Measurements from ENCODE around the gene CHST11.

The CHST11 gene

GRCh38 chr12:104482748-104483147 is 26.0 kb downstream of the CHST11 start:
- DNase-seq: no peak

DNA sequence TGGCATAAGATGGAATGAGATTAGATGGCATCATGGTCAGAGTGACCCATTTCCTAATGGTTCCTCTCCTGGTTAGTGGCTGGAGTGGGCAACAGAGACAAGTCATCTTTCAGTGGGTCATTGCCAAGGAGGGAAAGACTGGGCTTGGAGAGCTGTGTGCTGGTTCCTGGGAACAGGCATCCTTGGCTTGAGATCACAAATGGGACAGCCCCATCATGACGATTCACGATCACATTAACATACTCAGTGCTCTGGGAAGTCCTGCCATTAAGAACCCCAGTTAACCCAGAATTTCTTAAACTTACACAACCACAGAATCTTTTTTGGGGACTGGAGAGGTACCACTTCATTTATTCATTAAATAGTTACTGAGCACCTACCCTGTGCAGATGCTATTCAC is 27.3 kb downstream of the CHST11 start:
- DNase-seq: peak in 1 of 3 donors; percentile 51

DNA sequence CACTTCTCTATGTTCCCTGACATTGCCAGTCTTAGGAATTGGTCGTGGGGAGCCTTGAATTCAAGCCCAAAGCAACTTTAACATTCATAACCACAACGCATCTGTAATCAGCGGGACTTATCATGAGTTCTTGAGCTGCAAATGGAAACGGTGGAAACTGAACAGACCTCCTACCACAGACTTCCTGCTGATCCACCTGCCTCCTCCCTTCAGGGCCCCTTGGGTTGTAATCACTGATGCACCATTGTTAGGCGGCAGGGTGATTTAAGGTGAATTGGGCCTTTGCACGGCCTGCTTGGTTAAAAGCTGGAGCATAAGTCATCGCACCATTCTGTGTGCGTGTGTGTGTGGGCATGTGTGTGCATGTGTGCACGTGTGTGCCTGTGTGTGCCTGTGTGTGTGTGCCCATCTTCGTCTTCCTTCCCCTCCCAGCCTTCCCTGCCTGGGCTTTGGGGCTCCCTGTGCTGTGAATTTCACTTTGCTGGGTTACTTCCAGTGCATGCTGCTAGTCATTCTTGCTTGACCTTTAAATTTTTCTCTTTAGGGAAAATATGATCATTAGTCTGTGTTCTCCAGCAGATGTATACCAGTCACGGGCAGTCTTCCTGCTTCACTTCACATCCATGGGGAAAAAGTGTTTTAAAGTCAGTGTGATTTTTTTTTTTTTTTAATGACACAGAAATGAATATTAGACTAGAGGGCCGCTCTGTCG is 29.1 kb downstream of the CHST11 start:
- DNase-seq: no peak

- DNase-seq: no peak
Measured at GRCh38 chr12:104486363-104486750, 29.6 kb downstream of the CHST11 start.

DNA sequence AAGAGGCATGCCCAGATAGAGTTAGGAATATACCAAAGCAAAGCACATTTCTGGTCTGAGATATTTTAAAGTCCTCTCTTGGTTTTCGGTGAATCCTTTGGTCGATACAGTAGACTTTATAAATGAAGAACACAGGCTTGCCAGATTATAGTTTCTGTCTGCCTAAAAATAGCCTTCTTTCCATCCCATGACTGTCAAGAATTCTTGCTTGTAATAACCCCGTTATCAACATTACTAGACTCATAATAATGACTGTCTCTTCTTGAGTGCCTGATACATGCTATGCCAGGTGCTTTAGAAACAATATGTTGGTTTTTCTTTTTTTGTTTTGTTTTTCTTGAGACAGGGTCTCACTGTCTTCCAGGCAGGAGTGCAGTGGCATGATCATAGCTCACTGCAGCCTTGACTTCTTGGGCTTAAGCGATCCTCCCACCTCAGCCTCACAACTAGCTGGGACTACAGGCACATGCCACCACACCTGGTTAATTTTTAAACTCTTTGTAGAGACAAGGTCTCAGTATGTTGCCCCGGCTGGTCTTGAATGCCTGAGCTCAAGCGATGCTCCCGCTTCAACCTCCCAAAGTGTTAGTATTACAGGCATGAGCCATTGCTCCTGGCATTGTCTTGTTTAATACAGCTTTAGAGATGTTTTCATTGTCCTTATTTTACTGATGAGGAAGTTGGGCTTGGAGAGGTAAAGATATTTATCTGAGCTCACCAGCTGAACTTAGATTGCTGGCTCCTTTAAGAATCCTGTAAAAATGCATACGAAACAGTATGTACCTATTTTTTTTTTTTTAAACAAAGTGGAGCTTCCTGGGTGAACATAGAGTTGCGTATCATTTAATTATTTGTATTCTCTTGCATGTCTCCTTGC is 30.4 kb downstream of the CHST11 start:
- no peak for DNase-seq

GRCh38 chr12:104488374-104488773 is 31.6 kb downstream of the CHST11 start:
- no peak for DNase-seq

DNA sequence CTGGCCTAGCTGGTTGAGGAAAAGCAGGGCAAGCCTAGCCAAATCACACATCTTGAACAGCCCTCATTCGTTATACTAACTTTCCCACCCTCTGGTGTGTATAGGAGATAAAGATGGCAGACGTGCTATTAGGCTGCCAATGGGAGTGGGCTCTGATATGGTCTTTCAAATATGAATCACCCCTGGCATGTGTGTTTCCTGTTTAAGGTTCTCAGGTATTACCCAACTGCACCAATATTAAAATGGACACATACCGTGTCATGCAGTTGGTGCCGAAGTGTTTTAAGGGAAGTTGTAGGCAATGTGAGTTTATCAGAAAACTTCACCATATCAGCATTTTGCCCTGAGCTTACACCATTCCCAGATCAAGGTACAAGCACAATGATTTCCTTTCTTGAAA is 33.4 kb downstream of the CHST11 start:
- DNase-seq: peak in 1 of 3 donors; percentile 30

DNA sequence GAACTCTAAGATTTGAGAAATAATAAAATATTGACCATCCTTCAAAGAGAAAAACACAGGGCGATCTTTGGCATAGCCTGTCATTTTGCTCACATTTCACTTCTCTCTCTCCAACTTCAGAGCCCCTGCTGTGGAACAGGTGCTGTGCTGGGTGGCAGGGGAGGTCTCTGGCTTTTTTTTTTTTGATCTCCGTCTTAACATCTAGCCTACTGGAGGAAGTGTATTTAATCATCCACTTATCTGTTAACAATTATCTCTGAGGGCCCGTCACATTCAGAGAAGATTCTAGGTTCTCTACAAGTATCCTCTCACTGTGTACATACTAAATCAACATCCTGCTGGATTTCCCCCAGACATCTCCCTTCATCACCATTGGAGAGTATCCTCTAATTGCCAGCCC is 34.1 kb downstream of the CHST11 start:
- DNase-seq: no peak

DNA sequence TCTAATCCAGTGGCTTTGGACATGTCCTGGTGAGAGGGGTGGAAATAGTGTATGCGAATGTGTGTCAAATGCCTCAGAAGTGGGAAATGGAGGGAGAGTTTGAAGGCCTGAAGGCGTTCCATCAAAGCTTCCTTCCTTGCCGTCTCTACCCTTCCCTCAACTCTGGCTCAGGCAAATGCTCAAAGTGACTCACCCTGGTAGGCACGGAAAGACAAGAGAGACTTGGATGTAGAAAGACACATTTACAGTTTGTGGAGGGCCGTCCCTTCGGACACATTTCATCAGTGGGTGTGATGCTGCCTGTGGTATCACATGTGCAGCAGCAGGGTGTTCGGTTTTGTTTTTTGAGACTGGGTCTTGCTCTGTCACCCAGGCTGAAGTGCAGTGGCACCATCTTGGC is 36.7 kb downstream of the CHST11 start:
- DNase-seq: peak; percentile 40 to 47 (median 47)

DNA sequence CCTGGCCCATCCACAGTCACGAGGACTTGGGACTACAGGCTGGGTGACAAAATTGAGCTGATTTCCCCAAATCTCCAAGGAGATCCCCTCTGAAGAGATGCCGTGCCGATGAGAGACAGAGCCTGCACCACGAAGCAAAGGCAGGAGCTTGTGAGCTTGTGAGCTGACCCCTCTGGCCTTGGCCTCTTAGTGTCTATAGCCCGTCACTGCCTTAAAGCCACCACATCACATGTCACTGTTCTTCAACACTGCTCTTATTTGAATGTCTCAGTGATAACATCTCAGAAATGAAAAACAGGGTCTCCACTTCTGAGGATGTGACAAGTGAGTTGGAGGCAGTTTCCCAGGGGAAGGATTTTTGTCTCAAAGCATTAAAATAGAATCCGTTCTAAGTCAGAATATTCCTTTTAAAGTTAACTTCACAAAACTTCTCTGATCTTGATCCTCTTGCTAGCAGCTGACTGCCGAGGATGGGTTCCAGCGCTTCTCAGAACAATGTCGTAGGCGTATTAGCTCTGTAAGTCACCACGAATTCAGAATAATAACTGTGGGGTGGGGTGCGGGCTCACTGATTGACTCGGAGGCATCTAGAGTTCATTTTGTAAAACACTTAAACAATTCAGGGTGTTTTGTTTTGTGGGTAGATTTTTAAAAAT is 37.5 kb downstream of the CHST11 start:
- DNase-seq: peak in 2 of 3 donors; percentile 37 to 45

- DNase-seq: peak; percentile 59 to 85 (median 66)
Measured at GRCh38 chr12:104494793-104495158, 38.0 kb downstream of the CHST11 start.

DNA sequence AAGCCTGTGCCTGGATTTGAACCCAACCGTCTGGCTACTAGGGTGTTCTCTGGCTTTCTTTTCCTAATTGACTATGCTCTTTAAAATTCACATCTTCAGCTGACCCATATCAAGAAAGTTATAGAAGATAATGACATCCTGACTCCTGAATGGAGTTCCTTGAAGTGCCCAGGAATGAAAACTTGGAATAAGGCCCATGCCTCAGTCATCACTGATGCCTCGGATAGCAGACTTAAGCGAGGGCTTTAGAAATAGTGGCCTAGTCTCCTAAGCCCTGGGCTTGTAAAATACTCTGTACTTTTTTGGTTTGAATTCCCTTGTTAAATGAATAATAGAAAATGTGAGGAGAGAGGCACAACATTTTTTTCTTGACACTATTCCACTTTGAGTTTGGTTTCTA is 39.0 kb downstream of the CHST11 start:
- DNase-seq: no peak

DNA sequence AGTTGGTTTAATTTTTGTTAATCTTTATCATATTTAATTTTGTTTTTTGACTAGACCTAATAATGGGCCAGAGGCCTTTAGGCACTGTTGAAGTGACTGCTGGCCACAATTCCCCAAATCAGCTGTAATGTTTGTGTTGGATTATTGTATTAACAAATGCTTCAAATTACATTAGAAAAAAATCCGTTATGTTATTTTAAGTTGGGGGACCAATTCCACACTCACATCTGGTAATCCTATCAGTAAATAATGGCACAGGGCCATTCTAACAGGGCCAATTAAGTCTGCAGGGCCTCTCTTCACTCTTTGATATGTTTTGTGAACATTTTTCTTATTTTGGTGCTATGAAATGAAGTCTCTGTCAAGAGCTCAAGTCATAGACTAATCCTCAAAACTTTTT is 39.6 kb downstream of the CHST11 start:
- no peak for DNase-seq

DNA sequence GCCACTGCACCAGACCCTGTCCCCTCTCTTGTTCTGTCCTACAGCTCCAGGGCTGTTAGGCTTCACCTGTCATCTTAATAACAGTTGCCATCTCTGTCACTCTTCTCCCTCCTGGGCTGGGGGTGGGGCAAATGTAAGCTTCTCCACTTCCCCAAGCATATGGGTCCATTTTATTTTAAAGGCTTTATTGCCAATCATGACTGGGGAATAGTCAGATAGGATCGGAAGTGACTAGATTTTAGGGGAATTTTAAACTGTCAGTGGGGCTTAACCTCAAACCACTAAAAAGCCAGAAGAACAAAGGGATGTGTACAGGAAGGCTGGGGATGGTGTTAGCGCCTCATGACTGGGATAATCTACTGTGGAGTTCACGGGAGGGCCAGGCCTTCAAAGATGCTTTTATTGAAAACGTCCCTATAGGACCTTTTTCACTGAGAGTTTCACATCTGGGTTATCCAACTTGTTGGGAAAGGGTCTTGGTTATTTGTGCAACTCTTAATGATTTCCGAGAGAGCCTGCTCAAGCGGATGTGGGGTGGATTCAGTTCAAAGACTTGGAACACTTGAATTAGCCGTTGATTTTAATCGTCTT is 41.6 kb downstream of the CHST11 start:
- peak; percentile 53 to 70 (median 56) for DNase-seq

GRCh38 chr12:104499668-104500332 is 43.1 kb downstream of the CHST11 start:
- DNase-seq: no peak

- DNase-seq: no peak
Measured at GRCh38 chr12:104501115-104501514, 44.4 kb downstream of the CHST11 start.

- peak in 2 of 3 donors; percentile 17 to 55 for DNase-seq
Measured at GRCh38 chr12:104501660-104502059, 44.9 kb downstream of the CHST11 start.

GRCh38 chr12:104502217-104502616 is 45.5 kb downstream of the CHST11 start:
- DNase-seq: no peak

- no peak for DNase-seq
Measured at GRCh38 chr12:104502638-104503037, 45.9 kb downstream of the CHST11 start.

DNA sequence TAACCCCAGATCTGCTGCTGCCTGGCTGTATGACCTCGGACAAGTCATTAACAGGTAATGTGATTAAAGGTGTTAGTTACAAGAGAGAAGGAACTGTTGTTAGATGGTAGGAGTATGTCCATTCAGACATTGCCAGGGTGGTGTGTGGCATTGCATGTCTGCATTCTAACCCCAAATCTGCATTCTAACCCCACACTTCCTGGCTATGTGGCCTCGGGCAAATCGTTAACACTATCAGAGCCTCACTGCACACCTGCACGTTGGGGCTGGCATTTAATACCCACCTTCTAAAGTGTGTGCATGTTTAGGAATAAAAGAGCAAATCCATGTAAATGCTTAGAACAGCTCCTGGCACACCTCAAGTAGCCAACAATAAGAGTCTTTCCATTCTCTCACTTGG is 46.4 kb downstream of the CHST11 start:
- DNase-seq: no peak

GRCh38 chr12:104504146-104504545 is 47.4 kb downstream of the CHST11 start:
- no peak for DNase-seq

- DNase-seq: no peak
Measured at GRCh38 chr12:104505095-104505818, 48.5 kb downstream of the CHST11 start.
